Epidermal melanocyte (primary cell): Measurements from ENCODE around the gene FTCDNL1.

Experiments used
- DNase-seq: peaks from one replicate; pipeline ENCODE4 v3.0.0; 2011; ENCODE audit warnings: low spot score; ENCODE audit not compliant: insufficient read length

The FTCDNL1 gene

DNA sequence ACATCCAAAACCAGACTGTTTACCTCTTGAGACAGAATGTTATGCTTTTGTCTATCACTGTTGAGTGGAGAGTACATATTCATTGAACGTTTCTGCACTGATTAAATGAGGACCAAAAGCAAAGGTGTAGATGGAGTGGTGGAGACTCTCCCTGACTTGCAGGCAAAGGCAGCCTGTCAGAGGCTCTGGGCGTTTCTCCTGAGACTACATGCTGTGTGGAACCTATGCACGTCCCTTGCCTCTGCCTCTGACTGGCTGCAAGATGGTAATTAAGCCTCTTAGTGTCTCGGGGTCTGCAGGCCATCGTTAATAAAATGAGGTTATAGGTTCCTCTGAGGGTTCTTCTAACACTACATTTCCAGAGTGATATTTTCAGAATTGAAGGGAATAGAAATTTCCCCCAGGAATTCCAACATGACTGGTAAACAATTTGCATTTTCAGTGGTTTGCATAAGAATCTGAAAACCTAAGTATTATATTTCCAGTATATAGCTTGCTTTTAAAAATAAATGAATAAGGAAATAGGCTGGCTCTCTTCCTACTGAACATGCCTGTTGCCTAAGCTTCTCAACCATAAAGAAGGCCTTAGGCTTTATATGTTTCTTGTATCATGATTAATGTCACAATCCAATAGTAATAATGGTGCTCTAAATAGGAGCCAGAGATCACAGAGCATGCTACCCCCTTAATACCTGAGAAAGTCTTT lies 107.4 kb downstream of the FTCDNL1 start:
- no peak for DNase-seq

DNA sequence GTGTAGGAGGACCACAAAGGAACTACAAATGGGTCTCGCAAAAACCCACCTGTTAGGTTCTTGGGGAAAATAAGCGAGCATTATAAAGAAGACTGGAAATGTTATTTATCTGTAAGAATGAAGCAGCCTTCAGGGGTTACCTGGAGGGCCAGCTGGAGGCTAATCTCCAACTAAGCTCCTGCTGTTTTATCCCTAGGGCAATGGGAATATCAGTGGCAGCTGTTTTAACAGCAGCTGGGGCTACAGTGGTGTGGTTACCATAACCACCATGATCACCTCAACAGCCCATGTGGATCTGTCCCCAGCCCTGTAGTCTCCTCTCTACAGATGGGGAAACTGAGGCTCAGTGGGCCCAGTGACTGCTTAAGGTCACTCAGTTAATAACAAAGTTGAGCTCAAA lies 108.1 kb downstream of the FTCDNL1 start:
- no peak for DNase-seq

GRCh38 chr2:199740111-199740428 lies 110.9 kb downstream of the FTCDNL1 start:
- no peak for DNase-seq

GRCh38 chr2:199739413-199740110 lies 111.4 kb downstream of the FTCDNL1 start:
- DNase-seq, result no peak

GRCh38 chr2:199738727-199739412 lies 112.1 kb downstream of the FTCDNL1 start:
- DNase-seq, result no peak

DNA sequence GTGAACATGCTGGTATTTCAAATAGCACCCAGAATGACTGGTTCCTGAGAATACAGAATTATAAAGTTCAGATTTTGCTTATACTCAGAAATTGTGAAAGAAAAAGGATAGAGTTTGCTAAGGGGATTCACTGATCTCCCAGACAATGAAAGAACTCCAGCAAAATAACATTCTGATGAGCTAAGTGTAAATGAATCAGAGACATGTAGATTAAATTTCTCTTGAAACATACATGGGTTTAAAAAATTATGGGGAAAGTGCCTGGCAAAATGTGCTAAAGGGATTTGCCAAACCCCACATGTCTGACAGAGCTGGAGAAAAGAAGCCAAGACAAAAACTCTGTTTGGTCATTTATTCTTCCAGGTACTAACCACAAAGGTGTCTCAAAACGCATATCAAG lies 116.3 kb downstream of the FTCDNL1 start:
- no peak for DNase-seq

DNA sequence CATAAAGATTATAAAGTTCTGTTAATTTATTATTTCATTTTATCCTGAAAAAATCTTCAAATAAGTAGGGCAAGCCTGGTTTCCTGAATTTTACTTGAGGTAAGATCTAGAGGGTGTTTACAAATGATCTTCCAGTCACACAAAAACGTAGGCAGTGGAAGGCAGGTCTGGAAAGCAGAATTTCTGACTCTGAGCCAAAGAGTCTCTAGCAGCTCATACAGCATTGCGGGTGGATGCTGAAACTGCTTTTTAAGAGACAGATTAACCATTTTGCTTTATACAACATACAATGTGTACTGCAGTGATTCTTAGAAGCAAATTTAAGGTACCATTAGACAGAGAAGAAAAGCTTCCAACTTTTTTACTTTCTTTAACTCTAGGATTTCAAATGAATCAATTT lies 117.0 kb downstream of the FTCDNL1 start:
- no peak for DNase-seq

- DNase-seq, result no peak
Measured at GRCh38 chr2:199727801-199728200, 123.2 kb downstream of the FTCDNL1 start.

- no peak for DNase-seq
Measured at GRCh38 chr2:199727306-199727705, 123.7 kb downstream of the FTCDNL1 start.

- no peak for DNase-seq
Measured at GRCh38 chr2:199718074-199718473, 132.9 kb downstream of the FTCDNL1 start.

DNA sequence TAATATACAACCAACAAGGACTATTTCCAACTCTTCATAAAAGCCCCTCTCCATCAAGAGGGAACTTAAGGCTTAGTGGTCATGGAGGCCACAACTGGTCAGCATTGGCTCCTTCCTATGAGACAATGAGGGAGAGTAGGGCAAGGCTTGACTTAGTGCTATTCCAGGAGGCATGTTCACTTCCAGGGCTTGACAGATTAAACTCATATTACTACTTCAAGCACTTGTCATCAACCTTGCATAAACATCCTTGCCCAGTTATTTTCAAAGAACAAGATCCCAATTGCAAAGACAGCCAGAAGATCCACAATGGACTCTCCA lies 133.4 kb downstream of the FTCDNL1 start:
- no peak for DNase-seq

DNA sequence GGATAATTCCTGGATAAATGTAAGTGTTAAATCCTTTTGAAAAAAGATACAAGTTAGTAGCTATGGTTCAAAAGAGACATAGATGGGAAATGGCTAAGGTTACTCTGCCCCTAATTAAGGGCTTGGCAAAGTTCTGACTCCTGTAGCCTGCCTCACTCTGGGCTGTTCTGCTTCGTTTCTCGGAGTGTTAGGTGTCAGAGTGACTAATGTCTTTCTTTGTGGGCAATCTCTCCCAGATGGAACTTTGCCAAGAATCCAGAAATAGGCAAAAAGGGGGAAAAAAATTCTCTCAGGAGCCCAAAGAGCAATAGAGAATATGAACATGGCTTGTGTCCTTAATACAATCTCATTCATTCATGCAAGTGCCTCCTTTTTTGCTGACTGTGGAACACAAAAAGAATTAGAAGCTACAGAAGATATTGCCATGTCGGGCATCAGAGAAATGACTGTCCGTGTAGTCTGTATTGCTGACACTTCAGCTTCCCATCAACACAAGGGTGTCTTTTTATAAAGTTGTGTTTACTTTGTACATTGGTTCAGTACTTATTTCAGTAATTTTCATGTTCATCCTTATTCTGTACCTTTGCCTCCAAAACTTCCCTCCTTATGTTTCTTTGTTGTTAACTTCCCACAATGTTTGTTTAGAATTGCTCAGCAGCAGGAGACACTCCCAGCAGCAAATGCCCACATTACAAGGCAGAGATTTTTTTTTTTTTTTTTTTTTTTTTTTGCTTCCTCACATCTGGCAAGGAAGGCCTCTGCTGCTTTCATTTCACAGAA lies 134.0 kb downstream of the FTCDNL1 start:
- no peak for DNase-seq

DNA sequence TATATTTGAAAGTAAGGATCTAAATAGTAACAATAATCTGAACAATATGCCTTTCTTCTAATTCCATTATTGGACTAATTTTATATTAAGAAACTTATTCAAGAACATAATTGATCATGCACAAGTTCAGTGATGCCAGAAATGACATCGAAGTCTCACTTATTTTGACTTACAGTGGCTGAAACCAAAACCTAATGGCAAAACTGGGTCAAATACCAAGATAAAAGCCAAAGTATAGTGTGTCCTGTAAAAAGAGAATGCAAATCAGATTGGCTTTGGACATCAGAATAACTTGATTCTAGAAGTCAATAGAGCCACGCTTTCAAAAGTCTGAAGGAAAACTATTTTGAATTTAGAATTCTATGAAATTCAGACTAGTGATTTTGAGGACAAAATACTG lies 137.2 kb downstream of the FTCDNL1 start:
- DNase-seq, result no peak

GRCh38 chr2:199710551-199710950 lies 140.4 kb downstream of the FTCDNL1 start:
- no peak for DNase-seq
